OCI-LY1 (cell line): ENCODE data around the gene TJP1.
"Not testable (repeated sequence)": the region's sequence is repeated elsewhere in the genome, so short reads cannot be mapped to it uniquely, and the experiment has no call there.

Experiments
- H2AFZ ChIP-seq: fragments of 200-600 bp; sonication (generic), shearing (Covaris generic); 2 replicates; pipeline ENCODE4 v1.6.0; 2014; ENCODE audit warnings: antibody characterized with exemption, mild to moderate bottlenecking, low read length
- H3F3A ChIP-seq: fragments of 200-600 bp; sonication (generic), shearing (Covaris generic); 2 replicates; pipeline ENCODE4 v1.6.0; 2014; ENCODE audit warnings: mild to moderate bottlenecking, antibody characterized with exemption, low read length, moderate library complexity; ENCODE audit not compliant: insufficient read depth
- H3K27ac ChIP-seq: fragments of 200-600 bp; sonication (generic); 2 replicates; pipeline ENCODE4 v1.5.1; 2014; ENCODE audit warnings: low read length, mixed run types, mild to moderate bottlenecking, low read depth; ENCODE audit not compliant: poor library complexity, severe bottlenecking
- H3K27me3 ChIP-seq: fragments of 200-600 bp; sonication (generic); 2 replicates; pipeline ENCODE4 v1.6.0; 2014; ENCODE audit warnings: antibody characterized with exemption, mild to moderate bottlenecking, low read length, moderate library complexity; ENCODE audit not compliant: insufficient read depth
- H3K36me3 ChIP-seq: fragments of 200-600 bp; sonication (generic); 2 replicates; pipeline ENCODE4 v1.6.1; 2014; ENCODE audit warnings: mild to moderate bottlenecking, antibody characterized with exemption, low read length, moderate library complexity, mixed read lengths; ENCODE audit not compliant: insufficient read depth
- H3K4me1 ChIP-seq: fragments of 200-600 bp; sonication (generic); 2 replicates; pipeline ENCODE4 v1.5.1; 2014; ENCODE audit warnings: mild to moderate bottlenecking, low read length, moderate library complexity; ENCODE audit not compliant: insufficient read depth, severe bottlenecking
- H3K4me2 ChIP-seq: fragments of 200-600 bp; sonication (generic), shearing (Covaris generic); 2 replicates; pipeline ENCODE4 v1.6.1; 2014; ENCODE audit warnings: low read length
- H3K4me3 ChIP-seq: fragments of 200-600 bp; sonication (generic); 2 replicates; pipeline ENCODE4 v1.5.1; 2014; ENCODE audit warnings: low read length, low read depth, mild to moderate bottlenecking, mixed read lengths; ENCODE audit not compliant: poor library complexity, severe bottlenecking
- H3K79me2 ChIP-seq: fragments of 200-600 bp; shearing (Covaris generic); 2 replicates; pipeline ENCODE4 v1.6.1; 2016; ENCODE audit warnings: mixed run types, low read length, mixed read lengths; ENCODE audit not compliant: insufficient read depth
- H3K9ac ChIP-seq: fragments of 200-600 bp; sonication (generic), shearing (Covaris generic); 2 replicates; pipeline ENCODE4 v1.6.1; 2014; ENCODE audit warnings: mild to moderate bottlenecking, low read length, mixed read lengths
- H3K9me2 ChIP-seq: fragments of 200-600 bp; sonication (generic), shearing (Covaris generic); 2 replicates; pipeline ENCODE4 v1.6.1; 2014; ENCODE audit warnings: low read depth, mild to moderate bottlenecking, low read length, mixed read lengths
- H3K9me3 ChIP-seq: fragments of 200-600 bp; shearing (Covaris generic); 2 replicates; pipeline ENCODE4 v1.6.1; 2014; ENCODE audit warnings: low read length, mixed read lengths
- H4K20me1 ChIP-seq: fragments of 200-600 bp; sonication (generic), shearing (Covaris generic); 2 replicates; pipeline ENCODE4 v1.6.0; 2016; ENCODE audit warnings: mild to moderate bottlenecking, low read length; ENCODE audit not compliant: insufficient read depth
- EZH2 ChIP-seq: fragments of 200-600 bp; sonication (generic), shearing (Covaris generic); IDR thresholded peaks from 2 replicates; pipeline ENCODE4 v1.8.0; 2017; ENCODE audit warnings: borderline replicate concordance, mixed run types, mild to moderate bottlenecking, antibody characterized with exemption, low read length, moderate library complexity, mixed read lengths
- TF ChIP-seq, protein P1 (sequence below): fragments of 200-600 bp; sonication (generic), shearing (Covaris generic); IDR thresholded peaks from 2 replicates; pipeline ENCODE4 v1.5.1; 2017; ENCODE audit warnings: mild to moderate bottlenecking, antibody characterized with exemption, low read length, moderate library complexity, mixed read lengths

The TJP1 gene

DNA sequence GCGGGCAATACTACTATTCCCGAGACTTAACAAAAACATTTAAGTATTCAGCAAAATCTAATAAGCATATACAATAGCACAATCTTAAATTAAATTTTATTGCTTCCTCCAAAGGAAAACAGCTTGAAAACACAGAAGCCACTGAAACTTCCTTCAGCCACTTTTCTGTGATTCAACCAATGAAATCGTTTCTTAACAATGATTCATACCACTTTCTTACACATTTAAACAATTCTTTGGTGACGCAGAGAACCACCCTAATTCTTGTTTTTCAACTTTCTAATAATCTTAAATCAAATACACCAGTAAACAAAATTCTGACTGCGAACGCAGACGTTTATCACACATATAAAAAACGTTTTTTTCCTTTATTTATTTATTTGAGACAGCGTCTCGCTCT is 4.1 kb downstream of the TJP1 start:
- no peaks in the 10 kb centered on the region for H3K9me3 ChIP-seq
- no peaks in the 10 kb centered on the region for H3K9me2 ChIP-seq
- H3F3A ChIP-seq: no peaks in the 10 kb centered on the region
- no peak overlapping the region for H3K4me3 ChIP-seq
- TF ChIP-seq, protein P1, sequence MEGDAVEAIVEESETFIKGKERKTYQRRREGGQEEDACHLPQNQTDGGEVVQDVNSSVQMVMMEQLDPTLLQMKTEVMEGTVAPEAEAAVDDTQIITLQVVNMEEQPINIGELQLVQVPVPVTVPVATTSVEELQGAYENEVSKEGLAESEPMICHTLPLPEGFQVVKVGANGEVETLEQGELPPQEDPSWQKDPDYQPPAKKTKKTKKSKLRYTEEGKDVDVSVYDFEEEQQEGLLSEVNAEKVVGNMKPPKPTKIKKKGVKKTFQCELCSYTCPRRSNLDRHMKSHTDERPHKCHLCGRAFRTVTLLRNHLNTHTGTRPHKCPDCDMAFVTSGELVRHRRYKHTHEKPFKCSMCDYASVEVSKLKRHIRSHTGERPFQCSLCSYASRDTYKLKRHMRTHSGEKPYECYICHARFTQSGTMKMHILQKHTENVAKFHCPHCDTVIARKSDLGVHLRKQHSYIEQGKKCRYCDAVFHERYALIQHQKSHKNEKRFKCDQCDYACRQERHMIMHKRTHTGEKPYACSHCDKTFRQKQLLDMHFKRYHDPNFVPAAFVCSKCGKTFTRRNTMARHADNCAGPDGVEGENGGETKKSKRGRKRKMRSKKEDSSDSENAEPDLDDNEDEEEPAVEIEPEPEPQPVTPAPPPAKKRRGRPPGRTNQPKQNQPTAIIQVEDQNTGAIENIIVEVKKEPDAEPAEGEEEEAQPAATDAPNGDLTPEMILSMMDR: no peak
- TF ChIP-seq EZH2: no peak
- H3K27ac ChIP-seq: no peak overlapping the region
- no peaks in the 10 kb centered on the region for H3K4me1 ChIP-seq
- H3K9ac ChIP-seq: no peak overlapping the region
- no peak overlapping the region for H2AFZ ChIP-seq
- H3K36me3 ChIP-seq: no peaks in the 10 kb centered on the region
- H4K20me1 ChIP-seq: no peaks in the 10 kb centered on the region
- H3K4me2 ChIP-seq: no peak overlapping the region
- no peaks in the 10 kb centered on the region for H3K27me3 ChIP-seq
- H3K79me2 ChIP-seq: no peaks in the 10 kb centered on the region

DNA sequence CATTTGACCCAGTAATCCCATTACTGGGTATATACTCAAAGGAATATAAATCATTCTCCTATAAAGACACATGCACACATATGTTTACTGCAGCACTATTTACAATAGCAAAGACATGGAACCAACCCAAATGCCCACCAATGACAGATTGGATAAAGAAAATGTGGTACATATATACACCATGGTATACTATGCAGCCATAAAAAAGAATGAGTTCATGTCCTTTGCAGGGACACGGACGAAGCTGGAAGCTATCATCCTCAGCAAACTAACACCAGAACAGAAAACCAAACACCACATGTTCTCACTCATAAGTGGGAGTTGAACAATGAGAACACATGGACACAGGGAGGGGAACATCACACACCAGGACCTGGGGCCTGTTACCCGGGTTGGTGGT is 4.8 kb downstream of the TJP1 start:
- H3K9ac ChIP-seq, H3F3A ChIP-seq, H3K4me3 ChIP-seq, H4K20me1 ChIP-seq, H2AFZ ChIP-seq, H3K9me3 ChIP-seq, H3K79me2 ChIP-seq, H3K4me1 ChIP-seq, H3K27ac ChIP-seq, H3K9me2 ChIP-seq, H3K27me3 ChIP-seq, H3K4me2 ChIP-seq, H3K36me3 ChIP-seq: not testable (repeated sequence)

DNA sequence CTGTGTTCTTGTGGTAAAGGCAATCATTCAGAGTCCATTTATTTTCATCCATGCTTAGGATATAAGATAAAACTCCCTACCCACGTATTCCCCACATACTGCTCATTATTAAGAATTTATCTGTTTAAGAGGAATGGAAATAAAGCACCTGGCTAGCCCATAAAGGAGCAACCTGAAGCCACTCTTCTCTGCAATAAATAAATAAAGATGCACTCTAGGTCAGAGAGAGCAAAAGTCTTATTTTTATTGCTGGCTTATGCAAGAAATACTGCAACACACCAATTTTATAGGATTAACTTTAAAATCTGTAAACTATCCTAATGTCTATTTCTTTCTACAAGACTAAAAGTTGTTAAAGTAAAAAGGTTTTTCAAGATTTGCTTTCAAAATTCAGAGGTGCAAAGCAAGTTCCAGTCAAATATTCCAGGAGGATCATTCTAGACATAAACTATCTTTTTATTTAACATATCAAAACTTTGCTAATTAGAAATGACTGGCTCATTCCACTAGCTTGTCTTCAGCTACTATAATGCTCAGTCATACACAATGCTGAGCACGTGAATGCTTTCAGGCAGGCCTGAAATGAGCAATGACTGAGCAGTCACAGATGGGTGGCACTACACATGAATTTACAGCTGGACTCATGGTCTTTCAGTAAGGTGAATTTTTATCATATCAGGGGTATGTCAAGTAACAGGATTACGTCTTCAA is 7.1 kb downstream of the TJP1 start:
- Histone ChIP-seq H2AFZ (no peak overlapping the region), H3K9me2 (no peaks in the 10 kb centered on the region), H3K4me2 (no peak overlapping the region), H3K9ac (no peak overlapping the region), H3K4me3 (no peak overlapping the region), H3K9me3 (no peaks in the 10 kb centered on the region), H3K4me1 (no peaks in the 10 kb centered on the region), H3K79me2 (no peaks in the 10 kb centered on the region), H3F3A (no peaks in the 10 kb centered on the region), H4K20me1 (no peaks in the 10 kb centered on the region), H3K36me3 (no peaks in the 10 kb centered on the region), H3K27me3 (no peaks in the 10 kb centered on the region), H3K27ac (no peak overlapping the region)
- TF ChIP-seq EZH2: no peak
- TF ChIP-seq, protein P1: no peak

DNA sequence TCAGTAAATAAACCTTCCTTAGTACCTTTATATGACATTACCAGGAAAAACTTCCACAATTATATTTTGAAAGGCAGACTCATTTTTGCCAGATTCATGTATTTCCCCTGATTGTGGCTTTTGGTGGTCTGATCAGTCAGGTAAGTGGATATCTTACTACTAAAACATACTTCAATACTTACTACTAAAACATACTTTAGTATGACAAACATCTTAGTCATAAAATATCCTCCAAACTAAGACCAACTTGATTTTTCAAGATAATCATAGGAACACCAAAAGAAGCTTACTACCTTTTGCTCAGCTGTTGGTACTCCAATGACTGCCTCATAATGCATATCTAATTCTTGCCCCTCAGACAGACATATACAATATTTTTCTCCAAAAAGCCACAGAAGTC is 9.3 kb downstream of the TJP1 start:
- Histone ChIP-seq H3F3A (no peaks in the 10 kb centered on the region), H3K27me3 (no peaks in the 10 kb centered on the region), H3K9me3 (no peaks in the 10 kb centered on the region), H3K9ac (no peak overlapping the region), H3K4me2 (no peak overlapping the region), H3K36me3 (no peaks in the 10 kb centered on the region), H3K4me1 (no peaks in the 10 kb centered on the region), H3K79me2 (no peaks in the 10 kb centered on the region), H3K27ac (no peak overlapping the region), H2AFZ (no peak overlapping the region), H3K4me3 (no peak overlapping the region), H4K20me1 (no peaks in the 10 kb centered on the region), H3K9me2 (no peaks in the 10 kb centered on the region)
- TF ChIP-seq, protein P1: no peak
- TF ChIP-seq EZH2: no peak
